Endothelial cell of umbilical vein (primary cell): ENCODE measurements around the gene DMBX1.

ENCODE experiments used
- EZH2 ChIP-seq: IDR thresholded peaks from 2 replicates; pipeline ENCODE4 v1.6.1; 2012; ENCODE audit warnings: borderline replicate concordance, low read depth, mild to moderate bottlenecking, moderate library complexity, low read length, inconsistent platforms; ENCODE audit not compliant: severe bottlenecking
- FOS ChIP-seq: IDR thresholded peaks from 2 replicates; pipeline ENCODE4 v1.6.1; 2011; ENCODE audit warnings: mild to moderate bottlenecking, low read length, moderate library complexity, borderline replicate concordance; ENCODE audit not compliant: insufficient read depth
- GATA2 ChIP-seq: IDR thresholded peaks from 2 replicates; pipeline ENCODE4 v1.7.0; 2011; ENCODE audit warnings: low read depth, mild to moderate bottlenecking, moderate library complexity, mixed read lengths, low read length; ENCODE audit not compliant: insufficient read length, insufficient read depth
- JUN ChIP-seq: IDR thresholded peaks from 2 replicates; pipeline ENCODE4 v1.6.1; 2011; ENCODE audit warnings: borderline replicate concordance, low read depth; ENCODE audit not compliant: insufficient read length, insufficient read depth
- MYC ChIP-seq: IDR thresholded peaks from one replicate; pipeline ENCODE4 v1.6.1; 2011; ENCODE audit warnings: mild to moderate bottlenecking, low read depth, low read length
- POLR2A ChIP-seq: IDR thresholded peaks from 2 replicates; pipeline ENCODE4 v1.6.1; 2012; ENCODE audit warnings: low read depth, mild to moderate bottlenecking, control low read depth, low read length
- POLR2AphosphoS5 ChIP-seq: IDR thresholded peaks from 2 replicates; pipeline ENCODE4 v1.6.1; 2012; ENCODE audit warnings: low read depth, mild to moderate bottlenecking, control low read depth, low read length, moderate library complexity; ENCODE audit not compliant: insufficient read depth
- TF ChIP-seq, protein P1 (sequence below), 2 donors: IDR thresholded peaks; 1 replicate in 1 of 2; 2 replicates in 1 of 2; pipeline ENCODE4 v1.5.1; 2011; ENCODE audit warnings: low read length in 2 of 2, mild to moderate bottlenecking in 2 of 2, moderate library complexity in 2 of 2, control low read depth in 1 of 2, inconsistent platforms in 1 of 2, low read depth in 1 of 2; ENCODE audit not compliant: insufficient read depth in 1 of 2; ENCODE audit errors: extremely low read depth in 1 of 2
- TF ChIP-seq, protein P2 (sequence below): IDR thresholded peaks from 2 replicates; pipeline ENCODE4 v1.6.1; 2011; ENCODE audit not compliant: insufficient read depth, insufficient read length

DNA sequence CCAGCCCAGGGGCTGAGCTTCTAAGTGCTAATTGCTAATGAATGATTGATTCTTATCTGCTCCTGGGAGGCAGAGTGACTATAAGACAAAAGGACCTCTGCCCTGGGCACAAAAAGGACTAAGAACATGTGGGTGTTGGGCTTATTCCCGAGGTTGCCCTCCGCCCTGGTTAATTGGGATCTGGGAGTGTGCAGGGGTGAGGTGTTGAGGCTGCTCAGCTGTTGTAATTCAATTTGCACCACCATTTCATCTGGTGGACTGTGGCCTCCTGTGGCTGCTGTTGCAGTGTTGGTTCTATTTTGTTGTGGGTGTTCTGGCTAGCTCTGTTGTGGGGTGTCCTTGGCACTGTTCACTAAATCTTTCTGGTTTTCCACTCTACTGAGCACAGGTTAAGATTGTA, 48.5 kb downstream of the DMBX1 start:
- TF ChIP-seq, protein P1, sequence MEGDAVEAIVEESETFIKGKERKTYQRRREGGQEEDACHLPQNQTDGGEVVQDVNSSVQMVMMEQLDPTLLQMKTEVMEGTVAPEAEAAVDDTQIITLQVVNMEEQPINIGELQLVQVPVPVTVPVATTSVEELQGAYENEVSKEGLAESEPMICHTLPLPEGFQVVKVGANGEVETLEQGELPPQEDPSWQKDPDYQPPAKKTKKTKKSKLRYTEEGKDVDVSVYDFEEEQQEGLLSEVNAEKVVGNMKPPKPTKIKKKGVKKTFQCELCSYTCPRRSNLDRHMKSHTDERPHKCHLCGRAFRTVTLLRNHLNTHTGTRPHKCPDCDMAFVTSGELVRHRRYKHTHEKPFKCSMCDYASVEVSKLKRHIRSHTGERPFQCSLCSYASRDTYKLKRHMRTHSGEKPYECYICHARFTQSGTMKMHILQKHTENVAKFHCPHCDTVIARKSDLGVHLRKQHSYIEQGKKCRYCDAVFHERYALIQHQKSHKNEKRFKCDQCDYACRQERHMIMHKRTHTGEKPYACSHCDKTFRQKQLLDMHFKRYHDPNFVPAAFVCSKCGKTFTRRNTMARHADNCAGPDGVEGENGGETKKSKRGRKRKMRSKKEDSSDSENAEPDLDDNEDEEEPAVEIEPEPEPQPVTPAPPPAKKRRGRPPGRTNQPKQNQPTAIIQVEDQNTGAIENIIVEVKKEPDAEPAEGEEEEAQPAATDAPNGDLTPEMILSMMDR (IDR thresholded peaks at IDR 0.05; ENCODE audit: extremely low read depth in 1 of 2, insufficient read depth in 1 of 2, low read depth in 1 of 2, low read length in 2 of 2): no peak
- TF ChIP-seq EZH2 (no peak), POLR2A (no peak), POLR2AphosphoS5 (no peak), JUN (no peak), GATA2 (no peak), FOS (no peak), MYC (no peak)
- TF ChIP-seq, protein P2, sequence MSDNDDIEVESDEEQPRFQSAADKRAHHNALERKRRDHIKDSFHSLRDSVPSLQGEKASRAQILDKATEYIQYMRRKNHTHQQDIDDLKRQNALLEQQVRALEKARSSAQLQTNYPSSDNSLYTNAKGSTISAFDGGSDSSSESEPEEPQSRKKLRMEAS: no peak
